ENCODE data around the gene FTCD. TPM values are rescaled to one million over a fixed set of nuclear protein-coding genes. Genes with fewer than 3 reads are reported as not detected.

Gene FTCD
- total and polyA plus RNA-seq, 2 of the 8 experiments (the other 6 are each of a cell fraction or from before 2014, with no cell fraction given) = 3.3 to 4.9 TPM

DNA sequence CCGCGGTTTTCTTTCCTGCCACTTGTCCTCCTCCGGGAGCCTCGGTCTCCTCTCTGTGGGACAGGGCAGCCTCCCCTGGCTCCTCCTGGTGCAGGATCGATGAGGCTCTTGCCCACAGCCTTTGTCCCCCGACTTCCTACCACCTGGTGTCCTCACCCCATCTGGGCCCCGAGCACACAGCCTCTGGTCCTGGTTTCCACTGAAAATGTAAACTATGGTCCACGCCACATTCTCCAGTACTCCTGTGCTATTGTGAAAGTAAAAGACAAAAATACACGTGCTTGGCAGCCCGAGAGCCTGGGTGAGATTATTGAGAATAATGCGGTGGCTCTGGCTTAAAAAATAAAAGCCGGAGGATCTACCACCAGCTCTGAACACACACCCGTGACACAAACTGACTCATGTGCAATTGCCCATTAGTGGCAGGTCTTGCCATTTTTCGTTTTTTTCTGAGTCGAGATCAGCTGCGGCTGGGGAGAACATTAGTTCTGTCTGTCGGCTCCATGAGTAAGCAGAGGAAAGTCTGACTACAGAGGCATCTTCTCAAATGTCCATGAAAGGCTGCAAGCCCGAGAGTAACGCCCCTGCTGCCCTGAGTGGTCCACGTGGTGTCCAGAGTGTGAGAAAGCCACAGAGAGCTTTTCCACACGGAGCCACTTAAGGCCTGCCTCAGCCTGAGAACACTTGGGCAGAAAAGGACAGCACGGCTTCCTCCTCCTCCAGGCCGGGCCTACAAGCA, 63.2 kb downstream of the FTCD start (continued):
- no peak for TF ChIP-seq KDM1A (IDR thresholded peaks at IDR 0.05; ENCODE audit: borderline replicate concordance, low read length)
- TF ChIP-seq TBP (IDR thresholded peaks at IDR 0.05; ENCODE audit: low read depth, low read length) = no peak
- no peak for TF ChIP-seq SIX5 (IDR thresholded peaks at IDR 0.05; ENCODE audit: low read depth, low read length)
- TF ChIP-seq EGR1 (IDR thresholded peaks at IDR 0.05; ENCODE audit: borderline replicate concordance, low read depth, low read length) = no peak
- no peak for TF ChIP-seq NANOG (IDR thresholded peaks at IDR 0.05; ENCODE audit: insufficient read depth, low read depth, low read length, poor library complexity, severe bottlenecking)
- no peak for TF ChIP-seq EP300 (IDR thresholded peaks at IDR 0.05; ENCODE audit: borderline replicate concordance in 1 of 2, low read depth in 2 of 2, low read length in 2 of 2)
- TF ChIP-seq GTF2F1 (IDR thresholded peaks at IDR 0.05; ENCODE audit: borderline replicate concordance, low read depth, low read length) = no peak
- TF ChIP-seq HDAC6 (IDR thresholded peaks at IDR 0.05; ENCODE audit: low read depth, low read length) = no peak

Data from H1 (cell line).